Progenitor cell of endocrine pancreas (in vitro differentiated cells): ENCODE data around the gene BLOC1S2. TPM values are rescaled to one million over a fixed set of nuclear protein-coding genes. Genes with fewer than 3 reads are reported as not detected.

Experiments
- DNase-seq: peaks from one replicate; pipeline ENCODE4 v3.0.0; 2021; ENCODE audit warnings: low spot score; ENCODE audit not compliant: unreplicated experiment
- H3K27ac Mint-ChIP-seq: 2 replicates; pipeline ENCODE4 v1.8.0; 2021; ENCODE audit warnings: mild to moderate bottlenecking, moderate library complexity, mixed read lengths
- H3K27me3 Mint-ChIP-seq: 2 replicates; pipeline ENCODE4 v1.8.0; 2021; ENCODE audit warnings: mixed read lengths
- H3K36me3 Mint-ChIP-seq: 2 replicates; pipeline ENCODE4 v1.8.0; 2022; ENCODE audit warnings: mixed read lengths; ENCODE audit not compliant: insufficient read depth
- H3K4me1 Mint-ChIP-seq: 2 replicates; pipeline ENCODE4 v1.8.0; 2021; ENCODE audit warnings: low read depth, mixed read lengths
- H3K4me3 Mint-ChIP-seq: 2 replicates; pipeline ENCODE4 v1.8.0; 2021; ENCODE audit warnings: low read depth, mild to moderate bottlenecking, moderate library complexity, mixed read lengths
- H3K9me3 Mint-ChIP-seq: 2 replicates; pipeline ENCODE4 v1.8.0; 2021; ENCODE audit warnings: low read depth, mixed read lengths
- CTCF ChIP-seq: fragments of 200-600 bp; sonication (generic); IDR thresholded peaks from one replicate; pipeline ENCODE4 v1.5.0; 2021; ENCODE audit warnings: antibody characterized with exemption, mild to moderate bottlenecking; ENCODE audit not compliant: unreplicated experiment
- total RNA-seq: library from RNA; stranded (reverse); gene quantifications from 2 replicates; pipeline ENCODE4 v1.2.1, GENCODE V29; 2021

The BLOC1S2 gene
- total RNA-seq, 1 donor from 2014 or later: 28.7 TPM

GRCh38 chr10:100318207-100318606 lies 31.7 kb upstream of the BLOC1S2 start:
- no peak for TF ChIP-seq CTCF
- Mint-ChIP-seq H3K4me3 (no peak overlapping the region), H3K27me3 (peaks cover 33% of the 10 kb centered on the region), H3K36me3 (no peaks in the 10 kb centered on the region), H3K4me1 (peaks cover 4% of the 10 kb centered on the region), H3K27ac (no peak overlapping the region), H3K9me3 (no peaks in the 10 kb centered on the region)
- DNase-seq: no peak

GRCh38 chr10:100315615-100316014 lies 29.1 kb upstream of the BLOC1S2 start:
- DNase-seq: no peak
- H3K36me3 Mint-ChIP-seq: no peaks in the 10 kb centered on the region
- TF ChIP-seq CTCF: no peak
- H3K4me3 Mint-ChIP-seq: no peak overlapping the region
- H3K27me3 Mint-ChIP-seq: peaks cover 51% of the 10 kb centered on the region
- H3K27ac Mint-ChIP-seq: no peak overlapping the region
- peaks cover 4% of the 10 kb centered on the region for H3K4me1 Mint-ChIP-seq
- no peaks in the 10 kb centered on the region for H3K9me3 Mint-ChIP-seq

- H3K27ac Mint-ChIP-seq: no peak overlapping the region
- H3K36me3 Mint-ChIP-seq: no peaks in the 10 kb centered on the region
- no peaks in the 10 kb centered on the region for H3K9me3 Mint-ChIP-seq
- no peak overlapping the region for H3K4me3 Mint-ChIP-seq
- no peaks in the 10 kb centered on the region for H3K4me1 Mint-ChIP-seq
- peaks cover 51% of the 10 kb centered on the region for H3K27me3 Mint-ChIP-seq
- DNase-seq: no peak
- TF ChIP-seq CTCF: no peak
These were observed 24.8 kb upstream of the BLOC1S2 start for GRCh38 chr10:100311298-100311697.

- Mint-ChIP-seq H3K27me3 (peaks cover 46% of the 10 kb centered on the region), H3K9me3 (no peaks in the 10 kb centered on the region), H3K27ac (no peak overlapping the region), H3K4me3 (no peak overlapping the region), H3K36me3 (no peaks in the 10 kb centered on the region), H3K4me1 (no peaks in the 10 kb centered on the region)
- TF ChIP-seq CTCF: no peak
- DNase-seq: no peak
These were observed 21.2 kb upstream of the BLOC1S2 start for GRCh38 chr10:100307684-100308083.

- H3K27ac Mint-ChIP-seq: no peak overlapping the region
- no peaks in the 10 kb centered on the region for H3K9me3 Mint-ChIP-seq
- H3K27me3 Mint-ChIP-seq: peaks cover 38% of the 10 kb centered on the region
These were observed 20.4 kb upstream of the BLOC1S2 start for GRCh38 chr10:100306861-100307260.

More at GRCh38 chr10:100306861-100307260, 20.4 kb upstream of the BLOC1S2 start:
- Mint-ChIP-seq H3K4me3 (no peak overlapping the region), H3K36me3 (no peaks in the 10 kb centered on the region), H3K4me1 (no peaks in the 10 kb centered on the region)
- TF ChIP-seq CTCF: no peak
- no peak for DNase-seq
